ENCODE data around the gene CASP4.

- TF ChIP-seq, protein P1, sequence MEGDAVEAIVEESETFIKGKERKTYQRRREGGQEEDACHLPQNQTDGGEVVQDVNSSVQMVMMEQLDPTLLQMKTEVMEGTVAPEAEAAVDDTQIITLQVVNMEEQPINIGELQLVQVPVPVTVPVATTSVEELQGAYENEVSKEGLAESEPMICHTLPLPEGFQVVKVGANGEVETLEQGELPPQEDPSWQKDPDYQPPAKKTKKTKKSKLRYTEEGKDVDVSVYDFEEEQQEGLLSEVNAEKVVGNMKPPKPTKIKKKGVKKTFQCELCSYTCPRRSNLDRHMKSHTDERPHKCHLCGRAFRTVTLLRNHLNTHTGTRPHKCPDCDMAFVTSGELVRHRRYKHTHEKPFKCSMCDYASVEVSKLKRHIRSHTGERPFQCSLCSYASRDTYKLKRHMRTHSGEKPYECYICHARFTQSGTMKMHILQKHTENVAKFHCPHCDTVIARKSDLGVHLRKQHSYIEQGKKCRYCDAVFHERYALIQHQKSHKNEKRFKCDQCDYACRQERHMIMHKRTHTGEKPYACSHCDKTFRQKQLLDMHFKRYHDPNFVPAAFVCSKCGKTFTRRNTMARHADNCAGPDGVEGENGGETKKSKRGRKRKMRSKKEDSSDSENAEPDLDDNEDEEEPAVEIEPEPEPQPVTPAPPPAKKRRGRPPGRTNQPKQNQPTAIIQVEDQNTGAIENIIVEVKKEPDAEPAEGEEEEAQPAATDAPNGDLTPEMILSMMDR (conservative IDR thresholded peaks at IDR 0.05; ENCODE audit: low read length) = no peak
- TF ChIP-seq EZH2phosphoT487 (IDR thresholded peaks at IDR 0.05; ENCODE audit: borderline replicate concordance) = no peak
Measured at GRCh38 chr11:104964247-104964646, 4.1 kb downstream of the CASP4 start.

Measured in Loucy (cell line).